VCaP (cell line): Measurements from ENCODE around the gene TTC13.
"Not testable (repeated sequence)": the region's sequence is repeated elsewhere in the genome, so short reads cannot be mapped to it uniquely, and the experiment has no call there.

Experiments used
- H3K27ac ChIP-seq: fragments of 450-650 bp; 2 replicates; pipeline ENCODE4 v1.5.1; 2017
- CTCF ChIP-seq: fragments of 450-650 bp; conservative IDR thresholded peaks from 2 replicates; pipeline ENCODE4 v1.5.1; 2017; ENCODE audit warnings: mild to moderate bottlenecking, moderate library complexity

TTC13 gene

DNA sequence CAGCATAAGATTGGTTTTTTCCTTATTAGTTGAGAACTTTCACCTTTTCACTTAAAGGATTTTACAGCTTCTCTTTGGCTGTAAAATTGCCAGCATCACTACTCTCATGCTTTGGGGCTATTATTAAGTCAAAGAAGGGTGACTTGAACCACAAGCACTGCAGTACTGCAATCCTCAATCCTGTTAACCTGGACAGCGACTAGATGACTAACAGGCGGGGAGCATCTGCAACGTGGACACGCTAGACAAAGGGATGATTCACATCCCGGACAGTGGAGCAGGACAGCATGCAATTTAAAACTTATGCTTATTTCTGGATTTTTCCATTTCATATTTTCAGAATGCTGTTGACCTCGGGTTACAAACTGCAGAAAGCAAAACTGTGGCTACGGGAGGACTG lies 8.3 kb upstream of the TTC13 start:
- H3K27ac ChIP-seq, result no peak overlapping the region
- no peak for TF ChIP-seq CTCF

DNA sequence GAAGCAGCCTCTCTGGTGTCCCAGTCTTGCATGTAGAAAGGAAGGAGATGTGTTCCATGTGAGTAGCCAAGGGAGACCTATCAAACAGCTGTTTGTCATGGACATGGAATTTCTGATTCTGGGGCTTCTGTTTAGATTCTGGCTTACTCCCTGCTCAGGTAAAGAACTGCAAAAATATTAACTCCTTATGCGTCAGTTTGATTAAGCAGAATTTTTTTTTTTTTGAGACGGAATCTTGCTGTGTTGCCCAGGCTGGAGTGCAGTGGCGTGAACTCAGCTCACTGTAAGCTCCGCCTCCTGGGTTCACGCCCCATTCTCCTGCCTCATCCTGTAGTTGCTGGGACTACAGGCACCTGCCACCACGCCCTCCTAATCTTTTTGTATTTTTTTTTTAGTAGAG lies 7.0 kb upstream of the TTC13 start:
- no peak for TF ChIP-seq CTCF
- no peak overlapping the region for H3K27ac ChIP-seq

DNA sequence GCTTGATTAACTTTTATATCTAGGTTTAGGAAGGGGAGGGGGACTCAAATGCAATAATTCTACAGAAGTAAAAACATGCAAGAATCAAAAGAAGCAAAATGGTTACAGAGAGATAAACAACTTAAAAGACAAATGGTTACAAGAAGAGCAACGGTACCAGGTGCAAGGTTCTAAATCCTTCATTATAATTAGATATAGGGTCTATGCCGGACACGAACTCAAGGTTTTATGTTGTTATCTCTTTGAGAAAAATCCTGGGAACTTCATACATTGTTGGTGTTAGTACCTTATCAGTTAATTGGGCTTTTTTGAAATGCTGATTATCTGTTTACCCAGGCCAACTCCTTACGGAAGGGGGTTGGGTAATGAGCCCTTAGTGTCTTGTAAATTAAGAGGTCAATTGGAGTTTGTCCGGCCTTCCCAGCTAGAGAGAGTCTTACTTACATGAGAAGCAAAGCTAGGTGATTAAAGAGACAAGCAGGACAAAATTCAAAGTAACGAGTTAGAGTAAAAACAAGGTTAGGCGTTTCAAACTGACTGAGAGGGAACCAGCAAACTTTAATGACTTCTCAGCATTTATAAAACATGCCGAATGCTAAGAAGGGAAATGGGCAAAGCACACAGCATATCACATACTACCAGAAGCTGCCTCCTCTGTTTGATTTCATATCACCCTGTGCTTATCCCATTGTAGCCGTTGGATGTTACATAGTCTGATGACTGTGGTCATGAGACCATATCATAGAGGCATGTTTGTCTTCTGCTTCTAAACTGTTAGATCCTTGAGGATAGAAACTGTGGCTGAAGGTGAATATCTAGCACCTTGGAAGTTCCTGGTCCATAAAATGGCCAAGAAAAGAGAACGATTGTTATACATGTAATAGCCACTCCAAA lies 6.2 kb upstream of the TTC13 start:
- not testable (repeated sequence) for H3K27ac ChIP-seq

DNA sequence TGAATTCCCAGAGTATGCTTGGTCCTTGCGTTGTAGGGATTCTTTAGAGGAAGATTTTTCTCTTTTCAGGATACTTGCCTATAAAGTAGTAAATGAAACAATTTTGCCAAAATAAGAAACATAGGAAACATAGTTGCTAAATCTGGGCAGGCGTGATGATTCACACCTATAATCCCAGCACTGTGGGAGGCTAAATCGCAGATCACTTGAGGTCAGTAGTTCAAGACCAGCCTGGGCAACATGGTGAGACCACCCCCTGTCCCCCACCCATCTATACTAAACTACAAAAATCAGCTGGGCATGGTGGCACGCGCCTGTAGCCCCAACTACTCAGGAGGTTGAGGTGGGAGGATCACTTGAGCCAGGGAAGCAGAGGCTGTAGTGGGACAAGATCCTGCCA lies 5.2 kb upstream of the TTC13 start:
- no peak for TF ChIP-seq CTCF
- H3K27ac ChIP-seq, result no peak overlapping the region

DNA sequence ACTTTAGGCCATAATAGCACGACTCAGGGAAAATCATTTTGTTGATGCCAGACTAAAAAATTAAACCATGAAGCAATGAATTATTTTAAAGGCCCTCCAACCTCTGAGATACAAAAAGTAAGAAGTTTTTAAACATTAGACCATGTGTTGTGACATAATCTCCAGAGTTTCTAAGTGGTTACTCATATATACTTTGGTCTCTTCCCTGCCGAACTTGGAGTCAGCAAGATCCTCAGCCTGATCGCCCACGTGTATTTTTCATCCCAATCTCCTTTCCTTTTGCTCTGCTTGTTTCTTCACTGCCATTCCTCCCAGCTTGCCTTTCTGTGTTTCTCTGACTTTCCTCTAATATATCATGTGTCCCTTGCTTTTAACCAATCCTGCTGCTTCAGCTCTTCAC lies 4.0 kb upstream of the TTC13 start:
- TF ChIP-seq CTCF, result no peak
- no peak overlapping the region for H3K27ac ChIP-seq

GRCh38 chr1:230979952-230980351 lies 1.3 kb upstream of the TTC13 start:
- peak overlapping the region; percentile 82 for H3K27ac ChIP-seq
- no peak for TF ChIP-seq CTCF

GRCh38 chr1:230979389-230979716 lies 692 bp upstream of the TTC13 start:
- peak overlapping the region; percentile 82 for H3K27ac ChIP-seq
- TF ChIP-seq CTCF, result 0 out of 2 replicates have a peak, but pooled peaks have one; percentile 1

GRCh38 chr1:230977761-230978490 lies 735 bp downstream of the TTC13 start:
- peak overlapping the region; percentile 82 for H3K27ac ChIP-seq

More at GRCh38 chr1:230977761-230978490, 735 bp downstream of the TTC13 start:
- TF ChIP-seq CTCF, result no peak
